Activated CD4-positive, alpha-beta memory T cell treated with anti-CD3 and anti-CD28 coated beads, Interleukin-2, amount 10 ng/mL, durations not matched to agents 7 days and 5 days (primary cell): ENCODE measurements around the gene RABL2B. TPM values are rescaled to one million over a fixed set of nuclear protein-coding genes. Genes with fewer than 3 reads are reported as not detected.
"Not testable (repeated sequence)": the region's sequence is repeated elsewhere in the genome, so short reads cannot be mapped to it uniquely, and the experiment has no call there.

Experiments used
- CTCF ChIA-PET: fragments of 350-600 bp; sonication (Branson Sonifier 250); formaldehyde crosslinking; loops from one replicate; lab custom pipeline; 2021; ENCODE audit warnings: antibody characterized with exemption, inconsistent platforms; lab: Charles Lee
- POLR2A ChIA-PET: fragments of 350-600 bp; sonication (Branson Sonifier 250); formaldehyde crosslinking; loops from one replicate; lab custom pipeline; 2021; ENCODE audit warnings: antibody characterized with exemption; lab: Charles Lee
- DNase-seq: peaks from one replicate; pipeline ENCODE4 v3.0.0-alpha.2; 2020
- H3K27ac Mint-ChIP-seq: one replicate; pipeline ENCODE4 v1.8.0; 2021; ENCODE audit warnings: mild to moderate bottlenecking, mixed read lengths
- H3K27me3 Mint-ChIP-seq: one replicate; pipeline ENCODE4 v1.8.0; 2021; ENCODE audit warnings: mixed read lengths
- H3K36me3 Mint-ChIP-seq: one replicate; pipeline ENCODE4 v1.8.0; 2021; ENCODE audit warnings: low read depth, mixed read lengths
- H3K4me1 Mint-ChIP-seq: one replicate; pipeline ENCODE4 v1.8.0; 2021; ENCODE audit warnings: mixed read lengths
- H3K4me3 Mint-ChIP-seq: one replicate; pipeline ENCODE4 v1.8.0; 2021; ENCODE audit warnings: mild to moderate bottlenecking, mixed read lengths
- H3K9me3 Mint-ChIP-seq: one replicate; pipeline ENCODE4 v1.8.0; 2021; ENCODE audit warnings: mixed read lengths
- total RNA-seq, 2 experiments: library from RNA; stranded (reverse); gene quantifications; one replicate each; pipeline ENCODE4 v1.2.3, GENCODE V29; 2021

The RABL2B gene
- total RNA-seq, 2 experiments from 2014 or later = 16.6 to 20.2 TPM

DNA sequence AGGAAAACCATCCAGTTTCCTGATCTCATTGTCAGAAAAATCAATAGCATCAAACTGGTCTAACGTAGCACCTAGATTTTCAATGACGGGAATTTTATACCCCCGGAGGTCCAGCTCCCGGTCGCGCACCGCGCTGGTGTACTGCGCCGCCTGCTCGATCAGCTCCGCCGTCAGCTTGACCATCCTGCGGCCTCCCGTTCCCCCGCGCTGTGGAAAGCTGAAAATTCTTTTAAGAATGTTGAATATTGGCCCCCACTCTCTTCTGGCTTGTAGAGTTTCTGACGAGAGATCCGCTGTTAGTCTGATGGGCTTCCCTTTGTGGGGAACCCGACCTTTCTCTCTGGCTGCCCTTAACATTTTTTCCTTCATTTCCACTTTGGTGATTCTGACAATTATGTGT is 28.2 kb downstream of the RABL2B start:
- Mint-ChIP-seq H3K4me1 (peaks cover 24% of the 10 kb centered on the region), H3K27me3 (peaks cover 28% of the 10 kb centered on the region), H3K4me3 (peak overlapping the region; percentile 60)
- DNase-seq, POLR2A ChIA-PET, H3K9me3 Mint-ChIP-seq, H3K27ac Mint-ChIP-seq, H3K36me3 Mint-ChIP-seq: not testable (repeated sequence)
- CTCF ChIA-PET = interaction anchor here (2.3 kb wide), 1 partner anchor 23 kb away, joined by 5 read pairs; no protein-coding TSS in a partner anchor

DNA sequence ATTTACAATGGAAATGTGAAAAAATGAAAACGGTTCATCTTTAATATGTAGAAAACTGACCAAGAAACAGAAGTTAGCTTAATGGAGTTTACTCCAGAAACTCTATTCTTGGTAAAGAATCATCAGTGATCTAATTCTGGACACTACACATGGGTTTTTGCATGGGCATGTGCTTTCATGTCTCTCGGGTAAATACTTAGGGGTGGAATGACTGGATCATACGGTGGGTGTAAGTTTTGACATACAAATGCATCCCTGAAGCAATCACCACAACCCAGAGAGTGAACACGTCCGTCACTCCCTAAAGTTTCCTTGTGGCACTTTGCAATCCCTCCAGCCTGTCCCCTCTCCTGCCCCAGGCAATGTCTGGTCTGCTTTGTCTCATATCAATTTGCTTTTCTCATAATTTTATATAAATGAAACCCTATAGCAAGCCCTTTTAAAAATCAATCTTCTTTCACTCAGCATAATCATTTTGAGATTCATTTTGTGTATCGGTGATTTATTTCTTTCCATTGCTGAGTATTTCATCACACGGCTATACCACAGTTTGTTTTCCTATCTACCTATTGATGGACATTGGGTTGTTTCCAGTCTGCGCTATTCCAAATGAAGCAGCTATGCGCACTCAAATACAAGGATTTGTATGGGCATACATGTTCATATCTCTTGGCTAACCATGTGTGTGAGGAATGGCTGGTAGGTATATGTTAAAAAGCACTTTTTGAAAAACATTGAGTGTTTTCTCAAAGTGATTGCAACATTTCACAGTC is 33.9 kb downstream of the RABL2B start:
- H3K27ac Mint-ChIP-seq, H3K9me3 Mint-ChIP-seq, H3K4me1 Mint-ChIP-seq, H3K36me3 Mint-ChIP-seq, CTCF ChIA-PET, H3K4me3 Mint-ChIP-seq, DNase-seq, POLR2A ChIA-PET: not testable (repeated sequence)
- H3K27me3 Mint-ChIP-seq = peaks cover 19% of the 10 kb centered on the region

DNA sequence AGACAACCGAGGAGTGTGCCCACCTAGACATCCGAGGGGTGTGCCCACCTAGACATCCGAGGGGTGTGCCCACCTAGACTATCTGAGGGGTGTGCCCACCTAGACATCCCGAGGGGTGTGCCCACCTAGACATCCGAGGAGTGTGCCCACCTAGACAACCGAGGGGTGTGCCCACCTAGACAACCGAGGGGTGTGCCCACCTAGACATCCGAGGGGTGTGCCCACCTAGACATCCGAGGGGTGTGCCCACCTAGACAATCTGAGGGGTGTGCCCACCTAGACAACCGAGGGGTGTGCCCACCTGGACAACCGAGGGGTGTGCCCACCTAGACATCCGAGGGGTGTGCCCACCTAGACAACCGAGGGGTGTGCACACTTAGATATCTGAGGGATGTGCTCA is 34.8 kb downstream of the RABL2B start:
- DNase-seq, H3K4me1 Mint-ChIP-seq, POLR2A ChIA-PET, H3K4me3 Mint-ChIP-seq, H3K27ac Mint-ChIP-seq, H3K36me3 Mint-ChIP-seq, CTCF ChIA-PET, H3K9me3 Mint-ChIP-seq: not testable (repeated sequence)
- peaks cover 13% of the 10 kb centered on the region for H3K27me3 Mint-ChIP-seq

DNA sequence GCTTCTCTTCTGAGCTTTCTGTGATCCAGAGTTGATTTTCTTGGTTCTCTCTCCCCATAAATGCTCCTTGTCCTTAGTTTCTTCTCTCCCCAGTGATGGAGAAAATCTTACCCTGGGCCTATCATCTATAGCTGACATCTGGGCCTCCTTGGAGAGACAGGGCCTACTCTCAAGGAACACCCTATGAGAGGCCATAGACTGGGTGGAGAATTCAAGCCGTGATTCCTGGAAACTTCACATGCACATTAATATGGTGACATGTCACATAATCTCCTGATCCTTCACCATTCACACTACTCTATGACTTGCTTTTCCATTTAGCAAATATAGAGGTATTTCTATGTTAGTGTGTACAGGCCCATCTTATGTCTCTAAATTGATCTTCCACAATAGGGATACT is 35.9 kb downstream of the RABL2B start:
- H3K27ac Mint-ChIP-seq, H3K9me3 Mint-ChIP-seq, H3K4me3 Mint-ChIP-seq, CTCF ChIA-PET, H3K36me3 Mint-ChIP-seq, POLR2A ChIA-PET, DNase-seq, H3K27me3 Mint-ChIP-seq, H3K4me1 Mint-ChIP-seq: not testable (repeated sequence)

DNA sequence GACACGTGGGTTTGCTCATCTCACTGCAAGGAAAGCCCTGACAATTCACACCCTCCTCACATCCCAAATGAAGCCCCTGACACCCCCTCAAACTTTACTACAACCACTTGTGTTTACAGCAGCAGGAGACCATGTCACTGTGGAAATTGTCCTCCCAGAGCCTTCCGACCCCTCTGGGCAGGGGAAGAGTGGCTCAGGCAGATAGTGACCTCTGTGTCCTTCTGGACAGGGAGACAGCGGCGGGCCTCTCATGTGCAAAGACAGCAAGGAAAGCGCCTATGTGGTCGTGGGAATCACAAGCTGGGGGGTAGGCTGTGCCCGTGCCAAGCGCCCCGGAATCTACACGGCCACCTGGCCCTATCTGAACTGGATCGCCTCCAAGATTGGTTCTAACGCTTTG is 39.0 kb downstream of the RABL2B start:
- DNase-seq = peak; percentile 10
- H3K4me1 Mint-ChIP-seq, H3K4me3 Mint-ChIP-seq, H3K9me3 Mint-ChIP-seq, H3K36me3 Mint-ChIP-seq, H3K27ac Mint-ChIP-seq, H3K27me3 Mint-ChIP-seq, CTCF ChIA-PET, POLR2A ChIA-PET: not testable (repeated sequence)

DNA sequence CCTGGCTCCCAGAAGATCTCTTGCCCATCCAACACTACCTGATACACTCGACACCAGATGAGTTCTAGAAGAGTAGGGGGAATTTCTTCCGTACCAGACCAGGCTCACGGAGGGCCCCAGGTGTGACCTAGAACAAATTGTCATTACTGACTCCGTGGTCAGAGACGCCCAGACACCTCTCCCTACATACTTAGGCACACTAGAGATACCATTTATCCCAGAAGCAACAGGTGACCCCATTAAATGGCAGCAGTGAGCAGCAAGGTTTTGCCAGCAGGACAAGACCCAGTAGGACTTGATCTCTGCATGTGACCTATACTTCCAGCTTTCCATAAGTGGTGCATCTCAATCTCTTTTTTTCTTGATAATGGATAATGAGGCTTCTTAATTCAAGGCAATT is 42.7 kb downstream of the RABL2B start:
- POLR2A ChIA-PET, H3K4me1 Mint-ChIP-seq, CTCF ChIA-PET, H3K27ac Mint-ChIP-seq, H3K4me3 Mint-ChIP-seq, H3K36me3 Mint-ChIP-seq, H3K9me3 Mint-ChIP-seq: not testable (repeated sequence)
- peaks cover 13% of the 10 kb centered on the region for H3K27me3 Mint-ChIP-seq
- DNase-seq = peak; percentile 4

DNA sequence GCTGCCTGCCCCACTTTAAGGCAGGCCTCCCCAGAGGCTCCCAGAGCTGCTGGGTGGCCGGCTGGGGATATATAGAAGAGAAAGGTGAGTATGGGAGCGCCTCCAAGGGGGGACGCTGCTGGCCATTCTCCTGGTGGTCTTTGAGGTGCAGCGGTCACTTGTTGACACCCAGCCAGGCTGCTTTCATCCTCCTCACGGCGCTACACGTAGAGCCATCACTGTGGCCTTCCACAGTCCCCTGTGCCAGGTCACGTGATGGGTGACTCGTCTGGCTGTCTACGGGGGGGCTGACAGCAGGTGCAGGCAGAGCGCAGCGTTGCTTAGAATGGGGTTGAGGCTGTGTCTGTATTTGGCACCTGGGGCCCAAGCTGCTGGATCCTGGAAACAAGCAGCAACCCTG is 43.5 kb downstream of the RABL2B start:
- H3K36me3 Mint-ChIP-seq = no peaks in the 10 kb centered on the region
- no peaks in the 10 kb centered on the region for H3K4me1 Mint-ChIP-seq
- ChIA-PET POLR2A (no interaction called here), CTCF (no interaction called here)
- no peak overlapping the region for H3K4me3 Mint-ChIP-seq
- no peaks in the 10 kb centered on the region for H3K9me3 Mint-ChIP-seq
- no peak overlapping the region for H3K27ac Mint-ChIP-seq
- DNase-seq = peak; percentile 7
- H3K27me3 Mint-ChIP-seq = peaks cover 13% of the 10 kb centered on the region

DNA sequence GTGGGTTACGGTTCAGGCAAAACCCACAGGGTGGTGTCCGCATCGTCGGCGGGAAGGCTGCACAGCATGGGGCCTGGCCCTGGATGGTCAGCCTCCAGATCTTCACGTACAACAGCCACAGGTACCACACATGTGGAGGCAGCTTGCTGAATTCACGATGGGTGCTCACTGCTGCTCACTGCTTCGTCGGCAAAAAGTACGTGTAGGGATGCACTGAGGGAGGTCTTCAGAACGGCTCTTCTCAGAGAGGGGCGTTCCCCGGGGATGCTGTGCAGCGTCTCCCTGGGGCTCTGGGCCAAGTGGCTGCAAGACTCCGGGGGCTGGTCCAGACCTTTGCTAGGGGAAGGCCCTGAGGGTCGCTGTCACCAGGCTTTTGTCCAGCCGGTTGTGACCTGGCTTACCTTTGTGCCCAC is 44.2 kb downstream of the RABL2B start:
- Mint-ChIP-seq H3K4me1 (no peaks in the 10 kb centered on the region), H3K27me3 (peaks cover 13% of the 10 kb centered on the region), H3K4me3 (no peak overlapping the region), H3K27ac (no peak overlapping the region), H3K9me3 (no peaks in the 10 kb centered on the region), H3K36me3 (no peaks in the 10 kb centered on the region)
- ChIA-PET CTCF (no interaction called here), POLR2A (no interaction called here)
- DNase-seq = peak; percentile 6

DNA sequence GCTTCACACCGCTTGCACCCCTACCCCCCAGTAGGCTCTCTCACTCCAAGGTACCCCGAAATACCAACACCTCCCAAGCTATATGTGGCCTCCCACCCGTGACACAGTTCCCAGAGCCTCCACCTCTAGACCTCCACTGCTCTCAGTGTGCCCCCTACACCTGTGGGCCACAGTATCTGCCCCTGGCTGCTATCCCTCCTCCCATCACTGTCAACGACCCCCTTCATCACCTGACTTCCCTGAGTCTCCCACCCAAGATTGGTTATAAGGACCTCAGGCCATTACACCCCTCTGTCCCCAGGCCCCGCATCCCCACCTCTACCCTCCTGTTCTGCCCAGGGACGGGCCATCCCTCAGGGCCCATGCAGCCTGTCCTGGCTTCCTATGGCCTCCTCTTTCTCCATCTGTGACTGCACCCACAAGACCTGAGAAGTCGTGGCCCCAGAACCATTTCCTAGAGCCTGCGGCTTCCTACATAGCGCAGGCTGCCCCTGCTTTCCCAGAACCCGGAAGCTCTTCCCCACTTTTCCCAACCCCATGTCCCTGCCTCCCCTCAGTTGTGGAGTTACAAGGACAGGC is 44.7 kb downstream of the RABL2B start:
- ChIA-PET CTCF (interaction anchor here (0.6 kb wide), 1 partner anchor 87 kb away, joined by 3 read pairs; no protein-coding TSS in a partner anchor), POLR2A (no interaction called here)
- H3K27ac Mint-ChIP-seq = no peak overlapping the region
- DNase-seq = no peak
- H3K9me3 Mint-ChIP-seq = no peaks in the 10 kb centered on the region
- H3K36me3 Mint-ChIP-seq = no peaks in the 10 kb centered on the region
- H3K4me3 Mint-ChIP-seq = no peak overlapping the region
- peaks cover 13% of the 10 kb centered on the region for H3K27me3 Mint-ChIP-seq
- no peaks in the 10 kb centered on the region for H3K4me1 Mint-ChIP-seq

DNA sequence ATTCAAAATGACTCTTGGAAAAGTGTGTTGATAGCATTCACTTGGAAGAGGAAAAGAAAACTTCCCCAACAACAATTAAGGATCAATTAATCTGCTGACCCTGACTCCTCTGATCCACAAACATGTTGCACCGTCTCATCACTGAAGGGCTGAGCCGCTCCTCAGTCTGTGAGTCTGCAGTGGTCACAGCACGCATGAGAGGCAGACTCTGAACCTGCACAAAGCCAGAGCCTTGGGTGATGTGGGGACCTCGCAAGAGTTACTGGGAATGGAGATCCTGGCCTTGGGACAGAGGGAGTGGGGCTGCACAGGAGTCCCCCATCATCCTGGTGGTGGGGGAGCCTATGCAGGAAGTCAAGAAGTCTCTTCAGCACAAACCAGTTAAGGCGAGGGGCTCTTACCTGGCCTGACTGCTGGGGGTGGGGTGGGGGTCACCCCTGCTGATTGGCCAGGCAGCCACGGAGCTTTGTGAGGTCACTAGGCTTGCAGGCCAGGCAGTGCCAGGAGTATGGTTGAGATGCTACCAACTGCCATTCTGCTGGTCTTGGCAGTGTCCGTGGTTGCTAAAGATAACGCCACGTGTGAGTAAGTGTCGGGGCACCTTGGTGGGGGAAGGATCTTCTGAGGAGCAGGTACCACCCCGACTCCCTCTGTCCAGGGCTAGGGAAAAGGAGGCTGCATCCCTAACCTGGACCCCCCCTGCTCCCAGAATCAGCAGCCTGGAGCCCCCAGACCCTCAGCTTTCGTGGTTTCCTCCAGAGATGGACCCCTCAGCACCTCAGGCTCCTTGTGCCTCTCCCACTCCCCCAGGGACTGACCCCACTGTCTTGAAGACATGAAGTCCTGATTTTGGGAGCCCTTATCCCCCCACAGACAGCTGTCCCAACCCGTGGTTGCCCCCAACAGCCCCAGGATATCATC is 45.4 kb downstream of the RABL2B start, which contains the start of gene ACR:
TSS of gene ACR (plus strand) at position 477 of the 921 bp plus-strand sequence. CDS start at position 509, 32 bp downstream.
- CTCF ChIA-PET = interaction anchor here (0.6 kb wide), 1 partner anchor 86 kb away, joined by 3 read pairs; no protein-coding TSS in a partner anchor

DNA sequence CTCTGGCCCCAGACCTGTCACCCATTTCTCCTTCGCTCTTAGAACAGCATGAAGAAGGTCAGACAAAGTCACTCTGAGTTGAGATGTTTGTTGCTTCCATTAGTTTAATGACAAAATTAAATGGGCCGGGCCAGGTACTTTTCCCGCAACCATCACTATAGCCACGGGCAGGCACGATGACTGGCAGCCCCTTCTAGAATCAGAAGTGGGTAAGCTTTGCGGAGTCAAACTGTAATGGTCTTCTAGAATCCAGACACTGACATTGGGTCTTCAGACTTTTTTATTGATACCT is 47.8 kb downstream of the RABL2B start:
- H3K4me1 Mint-ChIP-seq = peaks cover 2% of the 10 kb centered on the region
- CTCF ChIA-PET = no interaction called here

More for the DNA sequence above, 45.4 kb downstream of the RABL2B start, which contains the start of gene ACR:
- Mint-ChIP-seq H3K27ac (no peak within 1 kb of the TSS), H3K36me3 (no peaks in the 10 kb centered on the region), H3K27me3 (peaks cover 13% of the 10 kb centered on the region), H3K4me1 (no peaks in the 10 kb centered on the region), H3K9me3 (no peaks in the 10 kb centered on the region), H3K4me3 (no peak within 1 kb of the TSS)
- DNase-seq = peak; percentile 14
- POLR2A ChIA-PET = no interaction called here

DNA sequence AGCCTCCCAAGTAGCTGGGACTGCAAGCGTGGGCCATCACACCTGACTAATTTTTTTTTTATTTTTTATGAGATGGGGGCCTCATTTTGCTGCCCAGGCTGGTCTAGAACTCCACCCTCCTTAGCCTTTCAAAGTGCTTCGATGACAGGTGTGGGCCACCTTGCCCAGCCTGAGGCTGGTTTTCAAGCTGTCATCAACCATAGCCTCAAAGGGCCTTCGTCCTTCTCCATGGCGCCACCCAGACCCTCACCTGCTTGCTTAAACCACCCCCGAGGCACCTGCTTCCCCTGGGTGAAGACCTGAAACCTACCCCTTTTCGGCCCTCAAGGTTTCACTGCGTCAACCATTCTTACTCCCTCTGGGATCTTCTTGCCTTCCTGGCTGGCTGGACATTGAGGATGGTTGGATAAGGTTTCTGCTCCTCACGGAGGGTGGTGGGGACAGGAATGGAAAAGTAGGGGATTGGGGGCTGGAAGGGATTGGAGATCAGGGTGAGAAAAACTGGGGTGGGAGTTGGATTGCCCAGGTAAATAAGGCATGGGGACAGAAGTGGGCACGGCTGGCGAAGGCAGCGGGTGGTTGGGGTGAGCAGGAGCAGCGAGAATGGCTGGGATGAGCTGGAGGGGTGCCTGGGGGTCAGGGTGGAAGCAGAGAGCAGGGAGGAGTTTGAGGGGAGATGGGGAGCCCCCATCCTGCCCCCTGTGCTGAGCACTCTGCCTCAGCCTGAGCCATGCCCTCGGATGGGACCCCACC is 48.3 kb downstream of the RABL2B start:
- H3K36me3 Mint-ChIP-seq = no peaks in the 10 kb centered on the region
- no peak overlapping the region for H3K4me3 Mint-ChIP-seq
- H3K27me3 Mint-ChIP-seq = peaks cover 13% of the 10 kb centered on the region
- H3K9me3 Mint-ChIP-seq = no peaks in the 10 kb centered on the region
- POLR2A ChIA-PET = no interaction called here
- CTCF ChIA-PET = no interaction called here
- H3K4me1 Mint-ChIP-seq = peaks cover 2% of the 10 kb centered on the region
- no peak overlapping the region for H3K27ac Mint-ChIP-seq
- no peak for DNase-seq

More for the DNA sequence above, 47.8 kb downstream of the RABL2B start:
- H3K4me3 Mint-ChIP-seq = no peak overlapping the region
- H3K27me3 Mint-ChIP-seq = peaks cover 13% of the 10 kb centered on the region
- no peaks in the 10 kb centered on the region for H3K9me3 Mint-ChIP-seq
- POLR2A ChIA-PET = no interaction called here
- H3K36me3 Mint-ChIP-seq = no peaks in the 10 kb centered on the region
- no peak overlapping the region for H3K27ac Mint-ChIP-seq
- no peak for DNase-seq
